Activated T-helper 17 cell treated with anti-CD3 and anti-CD28 coated beads, Interleukin-2, amount 50 U/mL, for 72 hours (primary cell): ENCODE results near the gene HORMAD2. TPM values are rescaled to one million over a fixed set of nuclear protein-coding genes. Genes with fewer than 3 reads are reported as not detected.
"Not testable (repeated sequence)": the region's sequence is repeated elsewhere in the genome, so short reads cannot be mapped to it uniquely, and the experiment has no call there.

Source experiments
- ATAC-seq: fragments of 150-1000 bp; cut with Tn5 transposase; replicated peaks from 2 replicates; pipeline ENCODE4 v1.10.0; 2021; ENCODE audit warnings: mild to moderate bottlenecking, moderate library complexity
- H3K27ac Mint-ChIP-seq: one replicate; pipeline ENCODE4 v1.8.0; 2022; ENCODE audit warnings: mixed read lengths
- H3K27me3 Mint-ChIP-seq: one replicate; pipeline ENCODE4 v1.8.0; 2022; ENCODE audit warnings: mixed read lengths
- H3K36me3 Mint-ChIP-seq: one replicate; pipeline ENCODE4 v1.8.0; 2022; ENCODE audit warnings: low read depth, mild to moderate bottlenecking, mixed read lengths
- H3K4me1 Mint-ChIP-seq: one replicate; pipeline ENCODE4 v1.8.0; 2022; ENCODE audit warnings: mixed read lengths
- H3K4me3 Mint-ChIP-seq: one replicate; pipeline ENCODE4 v1.8.0; 2022; ENCODE audit warnings: mild to moderate bottlenecking, mixed read lengths
- H3K9me3 Mint-ChIP-seq: one replicate; pipeline ENCODE4 v1.8.0; 2022; ENCODE audit warnings: mixed read lengths
- total RNA-seq, 2 donors: library from RNA; stranded (reverse); gene quantifications; one replicate each; pipeline ENCODE4 v1.2.3, GENCODE V29; 2022

Gene HORMAD2
- total RNA-seq, 2 donors from 2014 or later: 0.37 TPM; not detected in 1

DNA sequence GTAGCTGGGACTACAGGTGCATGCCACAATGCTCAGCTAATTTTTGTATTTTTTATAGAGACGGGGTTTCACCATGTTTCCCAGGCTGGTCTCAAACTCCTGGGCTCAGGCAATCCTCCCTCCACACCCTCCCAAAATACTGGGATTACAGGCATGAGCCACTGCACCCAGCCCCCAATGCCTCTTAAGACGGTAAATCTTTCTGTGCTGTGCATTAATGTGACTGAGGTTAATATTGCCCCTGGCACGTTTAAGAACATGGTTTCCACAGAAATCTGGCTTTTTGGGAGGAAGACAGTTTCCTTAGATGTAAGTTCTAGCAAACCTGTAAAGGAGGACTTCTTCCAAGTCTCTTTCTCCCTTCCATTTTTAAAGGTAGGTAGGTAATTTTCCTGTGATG lies 6.1 kb upstream of the HORMAD2 start:
- Mint-ChIP-seq H3K4me3 (no peak overlapping the region), H3K9me3 (no peaks in the 10 kb centered on the region), H3K27me3 (no peaks in the 10 kb centered on the region), H3K27ac (no peak overlapping the region), H3K36me3 (no peaks in the 10 kb centered on the region), H3K4me1 (peaks cover 8% of the 10 kb centered on the region)
- no peak for ATAC-seq

DNA sequence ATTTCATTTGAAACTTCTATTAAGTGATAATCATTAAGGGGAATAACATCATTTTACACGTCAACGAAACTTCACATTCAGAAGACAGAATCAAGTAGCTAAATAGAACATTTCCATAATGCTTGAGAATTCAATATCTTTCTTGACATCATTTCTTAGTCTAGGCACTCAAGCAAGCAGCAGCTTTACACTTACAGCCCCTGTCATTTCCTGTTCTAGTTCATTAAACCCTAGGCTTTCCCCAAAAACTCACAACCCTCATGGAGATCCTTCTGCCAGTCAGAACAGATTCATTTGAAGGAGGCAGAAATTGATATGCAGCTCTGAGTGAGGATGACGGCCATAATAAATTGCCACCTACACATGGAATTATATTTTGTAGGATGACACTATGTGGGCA lies 5.3 kb upstream of the HORMAD2 start:
- no peak overlapping the region for H3K27ac Mint-ChIP-seq
- H3K36me3 Mint-ChIP-seq: no peaks in the 10 kb centered on the region
- H3K4me1 Mint-ChIP-seq: peaks cover 8% of the 10 kb centered on the region
- no peaks in the 10 kb centered on the region for H3K27me3 Mint-ChIP-seq
- ATAC-seq: no peak
- H3K9me3 Mint-ChIP-seq: no peaks in the 10 kb centered on the region
- no peak overlapping the region for H3K4me3 Mint-ChIP-seq

DNA sequence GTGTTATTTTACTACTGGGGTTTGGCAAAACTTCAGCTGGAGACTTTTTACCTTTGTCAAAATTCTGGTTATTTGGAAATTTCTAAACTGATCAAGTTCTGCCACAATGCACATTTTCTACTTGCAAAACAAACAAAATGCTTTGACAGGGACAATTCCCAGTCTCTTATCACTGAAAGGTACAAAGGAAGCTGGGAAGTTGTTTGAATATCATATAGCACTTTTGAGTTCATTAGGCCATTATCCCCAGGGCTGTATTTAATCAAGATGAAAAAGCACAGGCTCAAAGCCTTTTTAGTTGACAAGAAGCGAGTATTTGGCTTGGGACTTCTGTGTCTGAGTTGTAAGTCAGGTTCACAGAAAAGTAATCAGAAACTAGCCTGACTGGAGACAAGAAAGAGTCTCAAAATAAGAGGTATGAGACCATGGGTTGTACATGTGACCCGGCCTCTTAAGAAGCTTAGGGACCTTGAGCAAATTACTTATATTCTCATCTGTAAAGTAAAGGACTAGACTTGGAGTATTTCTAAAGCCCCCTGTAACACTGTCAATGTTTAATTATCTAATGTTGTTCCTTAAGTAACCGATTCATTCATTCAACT lies 2.9 kb upstream of the HORMAD2 start:
- Mint-ChIP-seq H3K4me1 (peaks cover 8% of the 10 kb centered on the region), H3K27me3 (no peaks in the 10 kb centered on the region), H3K4me3 (no peak overlapping the region), H3K36me3 (no peaks in the 10 kb centered on the region), H3K9me3 (no peaks in the 10 kb centered on the region), H3K27ac (no peak overlapping the region)
- no peak for ATAC-seq

DNA sequence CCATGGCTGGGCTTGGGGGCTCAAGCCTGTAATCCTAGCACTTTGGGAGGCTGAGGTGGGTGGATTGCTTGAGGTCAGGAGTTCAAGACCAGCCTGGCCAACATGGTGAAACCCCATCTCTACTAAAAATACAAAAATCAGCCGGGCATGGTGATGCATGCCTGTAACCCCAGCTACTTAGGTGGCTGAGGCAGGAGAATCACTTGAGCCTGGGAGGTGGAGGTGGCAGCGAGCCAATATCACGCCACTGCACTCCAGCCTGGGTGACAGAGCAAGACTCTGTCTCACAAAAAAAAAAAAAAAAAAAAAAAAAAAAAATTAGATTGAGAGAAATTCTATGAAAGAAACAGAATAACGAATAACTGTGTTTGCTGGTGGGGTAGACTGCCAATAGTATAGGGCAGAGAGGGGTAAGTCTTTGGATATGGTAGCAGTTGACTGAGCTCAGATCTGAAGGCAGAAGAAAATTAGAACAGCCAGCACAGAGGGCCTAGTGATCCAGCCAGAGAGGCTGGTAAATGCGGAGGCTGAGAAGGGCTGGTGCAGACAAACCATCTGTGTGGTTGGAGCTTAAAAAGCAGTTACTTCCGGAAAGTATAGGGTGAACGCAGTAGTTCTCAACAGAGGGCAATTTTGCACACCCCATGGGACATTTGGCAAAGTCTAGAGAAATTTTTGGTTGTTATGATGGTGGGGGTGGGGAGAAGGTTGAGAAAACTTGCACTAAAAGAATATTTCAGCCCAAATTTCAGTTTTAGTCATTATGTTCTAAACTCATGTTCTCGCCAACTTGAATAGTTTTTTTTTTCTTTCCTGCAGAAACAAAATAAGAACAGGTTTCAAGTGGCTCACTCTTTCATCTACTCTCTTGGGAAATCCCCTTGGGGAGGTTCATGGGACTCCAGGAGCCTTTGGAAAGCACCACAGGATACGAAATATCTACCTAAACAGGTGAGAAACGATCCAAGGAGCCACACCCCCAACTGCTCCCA lies 1.6 kb upstream of the HORMAD2 start:
- no peaks in the 10 kb centered on the region for H3K9me3 Mint-ChIP-seq
- peak; percentile 94 for ATAC-seq
- peaks cover 8% of the 10 kb centered on the region for H3K4me1 Mint-ChIP-seq

DNA sequence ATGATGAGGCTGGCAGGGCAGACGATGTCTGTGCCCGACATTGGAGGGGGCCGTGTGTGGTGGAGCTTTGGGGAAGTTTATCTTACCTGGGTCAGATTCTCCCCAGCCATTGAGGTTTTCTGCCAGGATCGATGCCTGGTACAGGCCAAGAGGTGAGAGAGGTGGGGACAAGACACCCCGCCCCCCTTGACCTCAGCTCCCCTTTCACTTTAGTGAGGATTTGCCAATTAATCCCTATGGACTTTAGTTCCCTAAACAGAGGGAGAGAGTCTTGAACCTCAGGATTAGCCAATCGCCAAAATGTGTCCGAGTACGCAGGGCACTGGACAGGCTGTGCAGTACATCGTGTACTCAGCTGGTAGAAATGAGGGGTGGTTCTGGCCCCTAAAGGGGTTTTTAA lies 541 bp downstream of the HORMAD2 start:
- Mint-ChIP-seq H3K4me3 (no peak overlapping the region), H3K4me1 (peaks cover 8% of the 10 kb centered on the region), H3K36me3 (no peaks in the 10 kb centered on the region), H3K27ac (no peak overlapping the region), H3K9me3 (no peaks in the 10 kb centered on the region), H3K27me3 (no peaks in the 10 kb centered on the region)
- no peak for ATAC-seq

More for the DNA sequence above, 1.6 kb upstream of the HORMAD2 start:
- H3K36me3 Mint-ChIP-seq: no peaks in the 10 kb centered on the region
- peak overlapping the region; percentile 73 for H3K4me3 Mint-ChIP-seq
- H3K27ac Mint-ChIP-seq: peak overlapping the region; percentile 85
- no peaks in the 10 kb centered on the region for H3K27me3 Mint-ChIP-seq

DNA sequence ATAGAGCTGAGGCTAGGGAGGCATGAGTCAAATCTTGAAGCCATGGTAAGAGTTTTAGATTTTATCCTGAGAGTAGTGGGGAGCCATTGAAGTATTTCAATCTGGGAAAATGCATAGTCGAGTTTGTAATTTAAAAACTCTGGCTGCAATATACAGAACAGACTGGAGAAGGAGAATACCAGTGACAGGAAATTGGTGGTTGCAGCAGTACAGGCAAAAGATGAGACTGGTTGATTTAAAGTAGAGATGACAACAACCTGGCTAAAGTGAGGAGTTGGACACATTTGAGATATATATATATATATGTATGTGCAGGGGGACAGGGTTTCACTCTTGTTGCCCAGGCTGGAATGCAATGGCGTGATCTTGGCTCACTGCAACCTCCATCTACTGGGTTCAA lies 6.2 kb downstream of the HORMAD2 start:
- Mint-ChIP-seq H3K36me3 (no peaks in the 10 kb centered on the region), H3K27me3 (no peaks in the 10 kb centered on the region), H3K9me3 (no peaks in the 10 kb centered on the region), H3K4me3 (no peak overlapping the region), H3K27ac (peak overlapping the region; percentile 9), H3K4me1 (peaks cover 8% of the 10 kb centered on the region)
- ATAC-seq: no peak

DNA sequence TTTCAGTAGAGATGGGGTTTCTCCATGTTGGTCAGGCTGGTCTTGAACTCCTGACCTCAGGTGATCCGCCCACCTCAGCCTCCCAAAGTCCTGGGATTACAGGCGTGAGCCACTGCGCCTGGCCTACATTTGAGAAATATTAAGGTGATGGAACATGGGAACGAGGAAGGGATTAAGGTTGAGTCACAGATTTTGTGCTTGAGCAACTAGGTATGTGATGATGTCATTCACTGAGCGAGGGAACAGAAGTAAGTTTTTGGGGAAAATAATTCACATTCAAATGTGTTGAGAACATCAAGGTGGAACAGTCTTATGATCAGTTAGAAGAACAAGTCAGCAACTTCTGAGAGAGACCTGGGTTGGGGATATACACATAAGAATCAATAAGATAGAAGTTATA lies 6.8 kb downstream of the HORMAD2 start:
- H3K4me3 Mint-ChIP-seq, H3K4me1 Mint-ChIP-seq, H3K9me3 Mint-ChIP-seq, H3K27ac Mint-ChIP-seq, H3K36me3 Mint-ChIP-seq, H3K27me3 Mint-ChIP-seq, ATAC-seq: not testable (repeated sequence)

DNA sequence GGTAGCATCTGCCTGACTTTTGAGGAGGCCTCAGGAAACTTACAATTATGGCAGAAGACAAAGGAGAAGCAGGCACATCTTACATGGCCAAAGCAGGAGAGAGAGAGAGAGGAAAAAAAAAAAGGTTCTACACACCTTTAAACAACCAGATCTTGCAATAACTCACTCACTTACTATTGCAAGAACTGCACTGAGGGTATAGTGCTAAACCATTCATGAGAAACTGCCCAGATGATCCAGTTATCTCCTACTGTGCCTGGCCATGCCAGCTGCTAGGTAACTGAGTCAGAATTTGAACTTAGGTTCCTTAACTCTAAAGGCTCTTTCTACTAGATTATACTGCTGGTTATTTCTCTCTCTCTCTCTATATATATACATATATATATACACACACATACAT lies 7.3 kb downstream of the HORMAD2 start:
- Mint-ChIP-seq H3K9me3 (no peaks in the 10 kb centered on the region), H3K27ac (no peak overlapping the region), H3K4me3 (no peak overlapping the region), H3K27me3 (no peaks in the 10 kb centered on the region), H3K36me3 (no peaks in the 10 kb centered on the region), H3K4me1 (peaks cover 8% of the 10 kb centered on the region)
- ATAC-seq: no peak

DNA sequence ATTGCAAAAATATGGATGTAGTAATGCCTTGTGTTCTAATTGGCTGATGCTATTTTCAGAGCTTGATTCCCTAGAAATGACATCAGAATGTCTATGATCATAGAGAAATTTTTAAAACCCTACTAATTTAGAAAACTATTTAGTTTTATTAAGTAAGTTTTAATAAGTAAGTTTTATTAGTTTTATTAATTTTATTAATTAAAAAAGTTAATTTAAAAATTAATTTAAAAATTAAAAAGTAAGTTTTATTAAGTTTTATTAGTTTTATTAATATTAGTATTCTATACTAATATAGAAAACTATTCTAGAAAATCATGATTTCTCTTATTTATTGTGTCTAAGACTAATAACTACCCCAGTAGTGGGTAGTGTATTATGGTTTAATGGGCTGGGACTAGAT lies 8.2 kb downstream of the HORMAD2 start:
- peaks cover 8% of the 10 kb centered on the region for H3K4me1 Mint-ChIP-seq
- ATAC-seq: no peak
- no peaks in the 10 kb centered on the region for H3K27me3 Mint-ChIP-seq
- H3K4me3 Mint-ChIP-seq: no peak overlapping the region
- no peak overlapping the region for H3K27ac Mint-ChIP-seq
- no peaks in the 10 kb centered on the region for H3K9me3 Mint-ChIP-seq
- no peaks in the 10 kb centered on the region for H3K36me3 Mint-ChIP-seq

DNA sequence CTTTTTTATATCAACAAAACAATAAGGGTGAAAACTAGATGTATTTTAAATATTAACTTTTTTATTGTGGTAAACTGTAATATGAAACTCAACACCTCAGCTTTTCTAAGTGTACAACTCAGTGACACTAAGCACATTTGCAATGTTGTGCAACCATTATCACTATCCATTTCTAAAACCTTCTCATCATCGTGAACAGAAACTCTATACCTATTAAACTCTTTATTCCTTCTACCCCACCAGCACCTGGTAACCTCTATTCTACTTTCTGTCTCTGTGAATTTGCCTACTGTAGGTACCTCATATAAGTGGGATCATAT lies 9.4 kb downstream of the HORMAD2 start:
- Mint-ChIP-seq H3K36me3 (no peaks in the 10 kb centered on the region), H3K4me1 (peaks cover 8% of the 10 kb centered on the region), H3K9me3 (no peaks in the 10 kb centered on the region), H3K4me3 (no peak overlapping the region), H3K27ac (no peak overlapping the region), H3K27me3 (no peaks in the 10 kb centered on the region)
- ATAC-seq: no peak

DNA sequence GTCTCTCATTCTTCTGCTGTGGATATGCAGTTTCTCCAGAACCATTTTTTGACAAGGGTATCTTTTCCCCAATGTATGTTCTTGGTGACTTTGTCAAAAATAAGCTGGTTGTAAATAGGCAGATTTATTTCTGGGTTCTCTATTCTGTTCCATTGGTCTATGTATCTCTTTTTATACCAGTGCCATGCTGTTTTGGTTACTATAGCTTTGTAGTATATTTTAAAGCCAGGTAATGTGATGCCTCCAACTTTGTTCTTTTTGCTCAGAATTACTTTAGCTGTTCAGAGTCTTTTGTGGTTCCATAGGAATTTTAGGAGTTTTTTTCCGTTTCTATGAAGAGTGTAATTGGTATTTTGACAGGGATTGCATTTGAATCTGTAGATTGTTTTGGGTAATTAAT lies 12.4 kb downstream of the HORMAD2 start:
- H3K27me3 Mint-ChIP-seq: no peaks in the 10 kb centered on the region
- ATAC-seq: no peak
- H3K9me3 Mint-ChIP-seq: no peaks in the 10 kb centered on the region
- no peaks in the 10 kb centered on the region for H3K4me1 Mint-ChIP-seq
- no peak overlapping the region for H3K27ac Mint-ChIP-seq
- H3K4me3 Mint-ChIP-seq: no peak overlapping the region
- H3K36me3 Mint-ChIP-seq: no peaks in the 10 kb centered on the region

DNA sequence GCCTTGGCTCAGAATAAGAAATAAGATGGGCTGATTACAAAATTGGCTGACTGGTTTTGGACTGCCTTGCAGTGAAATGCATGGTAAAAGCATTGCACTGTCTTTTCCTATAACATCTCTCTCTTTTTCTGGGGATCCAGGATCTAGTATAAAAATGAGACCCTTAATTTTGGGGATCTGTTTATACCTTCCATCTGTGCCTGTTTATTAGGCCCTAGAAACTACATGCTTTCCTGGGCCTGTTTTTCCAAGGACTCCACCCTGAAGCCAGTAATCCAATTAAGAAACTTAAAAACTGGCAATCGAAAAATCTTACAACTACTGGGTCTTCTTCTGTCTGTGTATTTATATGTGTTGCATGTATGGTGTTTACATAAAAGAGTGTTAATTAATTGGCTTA lies 14.5 kb downstream of the HORMAD2 start:
- Mint-ChIP-seq H3K27me3 (no peaks in the 10 kb centered on the region), H3K36me3 (no peaks in the 10 kb centered on the region), H3K4me3 (no peak overlapping the region), H3K9me3 (no peaks in the 10 kb centered on the region), H3K27ac (no peak overlapping the region), H3K4me1 (no peaks in the 10 kb centered on the region)
- ATAC-seq: no peak

DNA sequence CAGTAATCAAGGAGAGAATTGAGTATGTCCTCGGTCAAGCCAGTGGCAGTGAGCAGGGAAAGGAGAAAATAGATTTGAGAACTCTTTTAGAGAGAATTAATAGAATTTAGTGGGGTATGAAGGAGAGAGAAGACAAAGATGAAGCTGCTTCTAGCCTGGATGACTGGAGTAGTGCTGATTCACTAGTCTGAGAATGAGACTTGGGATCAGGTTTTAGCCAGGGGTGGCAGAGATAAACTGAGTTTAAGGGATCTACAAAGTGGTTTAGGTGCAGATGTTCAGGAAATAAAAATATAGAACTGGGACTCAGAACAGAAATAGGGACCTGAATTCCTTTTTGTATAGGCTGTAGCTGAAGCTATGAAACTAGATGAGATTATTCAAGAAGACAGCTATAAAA lies 17.6 kb downstream of the HORMAD2 start:
- no peaks in the 10 kb centered on the region for H3K9me3 Mint-ChIP-seq
- H3K27me3 Mint-ChIP-seq: no peaks in the 10 kb centered on the region
- H3K4me3 Mint-ChIP-seq: no peak overlapping the region
- H3K36me3 Mint-ChIP-seq: no peaks in the 10 kb centered on the region
- no peak for ATAC-seq
- no peak overlapping the region for H3K27ac Mint-ChIP-seq
- peaks cover 6% of the 10 kb centered on the region for H3K4me1 Mint-ChIP-seq

DNA sequence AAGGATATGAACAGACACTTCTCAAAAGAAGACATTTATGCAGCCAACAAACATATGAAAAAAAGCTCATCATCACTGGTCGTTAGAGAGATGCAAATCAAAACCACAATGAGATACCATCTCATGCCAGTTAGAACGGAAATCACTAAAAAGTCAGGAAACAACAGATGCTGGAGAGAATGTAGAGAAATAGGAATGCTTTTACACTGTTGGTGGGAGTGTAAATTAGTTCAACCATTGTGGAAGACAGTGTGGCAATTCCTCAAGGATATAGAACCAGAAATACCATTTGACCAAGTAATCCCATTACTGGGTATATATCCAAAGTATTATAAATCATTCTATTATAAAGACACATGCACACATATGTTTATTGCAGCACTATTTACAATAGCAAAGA lies 20.5 kb downstream of the HORMAD2 start:
- not testable (repeated sequence) for H3K9me3 Mint-ChIP-seq, H3K36me3 Mint-ChIP-seq, ATAC-seq, H3K27me3 Mint-ChIP-seq
- peaks cover 15% of the 10 kb centered on the region for H3K4me1 Mint-ChIP-seq
- H3K4me3 Mint-ChIP-seq: peak overlapping the region; percentile 32
- peak overlapping the region; percentile 53 for H3K27ac Mint-ChIP-seq

DNA sequence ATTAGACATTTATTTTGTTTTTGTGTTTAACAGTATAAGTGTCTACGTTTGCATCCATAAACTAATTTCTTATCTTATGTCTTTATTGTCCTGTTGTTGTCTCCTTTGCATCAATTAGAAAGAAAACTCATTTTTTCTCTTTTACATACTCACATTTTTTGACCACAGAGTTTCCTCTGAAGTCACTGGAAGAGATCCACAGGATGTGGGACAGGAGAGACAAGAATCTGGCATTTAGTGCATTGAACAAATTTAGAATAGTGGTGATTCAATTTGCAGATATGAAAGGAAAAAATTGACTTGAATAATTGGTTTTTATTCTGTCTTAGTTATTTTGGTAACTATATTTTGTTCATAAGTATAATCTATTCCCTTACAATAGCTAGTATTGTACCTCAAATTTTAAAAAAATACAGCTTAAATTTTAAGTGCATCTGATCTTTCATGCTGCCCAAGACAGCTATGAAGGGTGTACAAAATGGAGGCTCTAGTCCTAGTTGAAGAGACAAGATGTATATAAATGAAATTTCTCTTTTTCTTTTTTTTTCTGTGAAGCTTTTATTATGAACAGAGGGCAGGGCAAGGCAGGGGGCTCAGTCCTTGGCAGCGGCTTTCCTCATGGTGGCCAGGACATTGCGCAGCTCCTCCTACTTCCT lies 24.4 kb downstream of the HORMAD2 start:
- Mint-ChIP-seq H3K4me3 (peak overlapping the region; percentile 51), H3K27me3 (no peaks in the 10 kb centered on the region), H3K9me3 (no peaks in the 10 kb centered on the region), H3K27ac (peak overlapping the region; percentile 77), H3K36me3 (no peaks in the 10 kb centered on the region), H3K4me1 (peaks cover 22% of the 10 kb centered on the region)
- ATAC-seq: peak; percentile 87
